ENCODE data around the gene LIX1L. TPM values are rescaled to one million over a fixed set of nuclear protein-coding genes. Genes with fewer than 3 reads are reported as not detected.
"Not testable (repeated sequence)": the region's sequence is repeated elsewhere in the genome, so short reads cannot be mapped to it uniquely, and the experiment has no call there.

LIX1L gene
- total RNA-seq, 4 donors from 2014 or later: 30.8 to 57.1 (median 41.5) TPM

- H3K4me1 ChIP-seq: peaks cover 0 to 24% (median 18%) of the 10 kb centered on the region in 4 donors
- H3K27ac ChIP-seq: peak within 1 kb of the TSS; percentile 92 to 100 (median 97)
- no peaks in the 10 kb centered on the region for H3K9me3 ChIP-seq
- peak; percentile 91 to 97 for DNase-seq (ENCODE audit: low spot score in 2 of 2)
- TF ChIP-seq EP300 (IDR thresholded peaks at IDR 0.05): peak; percentile 62 to 100
- peak; percentile 51 to 84 (median 66) for TF ChIP-seq CTCF (IDR thresholded peaks at IDR 0.05)
- TF ChIP-seq POLR2A (IDR thresholded peaks at IDR 0.05): peak; percentile 99
- H3K36me3 ChIP-seq: peaks cover 0 to 34% (median 0%) of the 10 kb centered on the region in 3 donors
- peak within 1 kb of the TSS; percentile 66 to 86 (median 74) for H3K4me3 ChIP-seq
- H3K27me3 ChIP-seq: no peaks in the 10 kb centered on the region
- WGBS, 2 donors: 0 to 1% methylated on average over 41 of the region's 41 CpGs
Observed at GRCh38 chr1:145927063-145927886, 30.5 kb downstream of the LIX1L start, which contains the start of gene RBM8A. Gene RBM8A, minus strand, starts transcription at chr1:145927484. Its CDS starts 58 bp downstream, at chr1:145927426.

DNA sequence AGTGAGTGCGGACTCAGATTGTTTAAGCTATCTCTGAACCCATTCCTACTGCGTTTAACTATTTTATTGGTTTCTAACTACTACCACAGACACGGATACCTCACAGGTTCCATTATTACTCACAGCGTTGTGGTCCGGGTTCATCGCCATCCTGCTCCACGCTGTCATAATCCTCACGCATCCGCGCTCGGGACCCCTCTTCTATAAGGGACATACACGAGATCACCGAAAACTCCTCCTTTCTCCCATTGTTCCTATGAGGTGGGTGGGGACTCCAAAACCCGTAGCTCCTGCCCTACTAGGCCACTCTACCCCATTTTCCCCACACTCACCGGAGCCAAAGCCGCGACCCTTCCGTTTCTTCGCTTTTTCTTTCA is 31.1 kb downstream of the LIX1L start:
- no peak for DNase-seq (ENCODE audit: low spot score in 2 of 2)
- Histone ChIP-seq H3K27me3 (no peaks in the 10 kb centered on the region), H3K27ac (peak overlapping the region; percentile 92 to 100 (median 97)), H3K9me3 (no peaks in the 10 kb centered on the region), H3K4me1 (peaks cover 0 to 24% (median 18%) of the 10 kb centered on the region in 4 donors), H3K4me3 (peak overlapping the region; percentile 66 to 86 (median 74)), H3K36me3 (peaks cover 0 to 28% (median 0%) of the 10 kb centered on the region in 3 donors)
- TF ChIP-seq CTCF (IDR thresholded peaks at IDR 0.05): no peak
- no peak for TF ChIP-seq POLR2A (IDR thresholded peaks at IDR 0.05)
- TF ChIP-seq EP300 (IDR thresholded peaks at IDR 0.05): no peak
- WGBS, 2 donors: 5 to 6% methylated on average over 19 of the region's 19 CpGs

DNA sequence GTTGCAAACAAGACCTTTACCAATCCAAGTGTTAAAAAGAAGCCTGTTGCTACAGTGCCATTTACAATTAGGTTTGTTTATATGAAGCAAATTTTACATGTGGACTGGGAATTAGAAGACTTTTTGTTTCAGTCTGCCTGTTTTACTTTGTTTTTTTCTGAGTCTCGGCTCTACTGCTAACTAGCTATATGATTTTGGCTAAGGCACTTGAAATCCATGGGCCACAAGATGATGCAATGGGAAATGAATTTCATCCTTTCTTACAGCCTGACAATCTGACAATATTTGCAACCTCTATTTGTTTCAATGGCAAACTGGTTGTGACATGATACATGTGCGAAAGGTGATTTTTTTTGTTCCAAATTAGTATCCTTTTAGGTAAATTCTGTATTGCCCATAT is 35.6 kb downstream of the LIX1L start:
- Histone ChIP-seq H3K36me3 (peaks cover 0 to 19% (median 0%) of the 10 kb centered on the region in 3 donors), H3K4me1 (peaks cover 0 to 30% (median 24%) of the 10 kb centered on the region in 4 donors), H3K27me3 (no peaks in the 10 kb centered on the region), H3K27ac (no peak overlapping the region), H3K9me3 (no peaks in the 10 kb centered on the region), H3K4me3 (no peak overlapping the region)
- WGBS, 2 donors: 56 to 57% methylated on average over 2 of the region's 2 CpGs
- TF ChIP-seq EP300 (IDR thresholded peaks at IDR 0.05) (no peak), POLR2A (IDR thresholded peaks at IDR 0.05) (no peak), CTCF (IDR thresholded peaks at IDR 0.05) (no peak)
- no peak for DNase-seq (ENCODE audit: low spot score in 2 of 2)

DNA sequence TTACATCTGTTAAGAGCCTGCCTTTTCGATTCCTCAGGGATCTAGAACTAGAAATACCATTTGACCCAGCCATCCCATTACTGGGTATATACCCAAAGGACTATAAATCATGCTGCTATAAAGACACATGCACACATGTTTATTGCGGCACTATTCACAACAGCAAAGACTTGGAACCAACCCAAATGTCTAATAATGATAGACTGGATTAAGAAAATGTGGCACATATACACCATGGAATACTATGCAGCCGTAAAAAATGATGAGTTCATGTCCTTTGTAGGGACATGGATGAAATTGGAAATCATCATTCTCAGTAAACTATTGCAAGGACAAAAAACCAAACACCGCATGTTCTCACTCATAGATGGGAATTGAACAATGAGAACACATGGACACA is 37.5 kb downstream of the LIX1L start:
- not testable (repeated sequence) for H3K9me3 ChIP-seq; H3K27me3 ChIP-seq; DNase-seq (ENCODE audit: low spot score in 2 of 2); H3K27ac ChIP-seq; H3K4me3 ChIP-seq
- WGBS, 2 donors: 81 to 93% methylated on average over 3 of the region's 4 CpGs
- Histone ChIP-seq H3K36me3 (peaks cover 0 to 32% (median 0%) of the 10 kb centered on the region in 3 donors), H3K4me1 (peaks cover 0 to 31% (median 18%) of the 10 kb centered on the region in 4 donors)

DNA sequence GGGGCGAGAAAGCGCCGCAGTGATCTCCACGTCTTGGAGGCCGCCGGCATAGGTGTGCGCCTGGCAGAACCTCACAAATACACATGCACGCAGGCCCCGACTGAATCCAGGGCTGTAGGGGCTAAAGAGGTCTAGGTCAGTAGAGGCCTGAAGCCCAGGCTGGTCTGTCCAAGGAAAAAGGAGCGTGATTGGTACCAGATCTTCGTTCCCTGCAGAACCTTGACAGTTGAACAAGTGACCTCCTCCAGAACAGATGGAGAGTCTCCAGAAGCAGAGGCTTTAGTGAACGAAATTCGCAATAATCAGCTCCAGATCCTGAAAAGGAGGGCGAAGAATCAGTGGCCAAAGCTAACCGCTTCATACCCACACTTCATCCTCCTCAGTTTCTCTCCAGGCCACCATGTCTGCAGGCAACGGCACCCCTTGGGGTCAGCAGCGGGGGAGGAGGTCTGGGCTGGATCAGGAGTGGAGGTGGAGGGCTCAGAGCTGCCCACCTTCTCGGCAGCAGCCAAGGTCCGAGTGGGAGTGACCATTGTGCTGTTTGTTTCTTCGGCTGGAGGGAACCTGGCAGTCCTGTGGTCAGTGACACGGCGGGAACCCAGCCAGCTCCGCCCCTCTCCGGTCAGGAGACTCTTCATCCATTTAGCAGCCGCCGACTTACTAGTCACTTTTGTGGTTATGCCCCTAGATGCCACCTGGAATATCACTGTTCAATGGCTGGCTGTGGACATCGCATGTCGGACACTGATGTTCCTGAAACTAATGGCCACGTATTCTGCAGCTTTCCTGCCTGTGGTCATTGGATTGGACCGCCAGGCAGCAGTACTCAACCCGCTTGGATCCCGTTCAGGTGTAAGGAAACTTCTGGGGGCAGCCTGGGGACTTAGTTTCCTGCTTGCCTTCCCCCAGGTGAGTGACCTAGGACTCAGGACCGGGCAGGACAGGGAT is 38.6 kb downstream of the LIX1L start:
- 5% methylated on average over 23 to 31 of the region's 33 CpGs for WGBS, 2 donors
- TF ChIP-seq CTCF (IDR thresholded peaks at IDR 0.05) (no peak), EP300 (IDR thresholded peaks at IDR 0.05) (no peak), POLR2A (IDR thresholded peaks at IDR 0.05) (no peak)
- H3K27me3 ChIP-seq: no peaks in the 10 kb centered on the region
- peak overlapping the region; percentile 75 to 95 (median 89) for H3K27ac ChIP-seq
- H3K36me3 ChIP-seq: peaks cover 0 to 43% (median 0%) of the 10 kb centered on the region in 3 donors
- no peaks in the 10 kb centered on the region for H3K9me3 ChIP-seq
- H3K4me1 ChIP-seq: peaks cover 0 to 31% (median 18%) of the 10 kb centered on the region in 4 donors
- peak in 1 of 2 donors; percentile 32 for DNase-seq (ENCODE audit: low spot score in 2 of 2)
- H3K4me3 ChIP-seq: peak overlapping the region; percentile 77 to 82 (median 80)
